Peyer's patch (tissue), 4 donors: ENCODE data around the gene FAM83E. TPM values are rescaled to one million over a fixed set of nuclear protein-coding genes. Genes with fewer than 3 reads are reported as not detected.

Experiments used
- DNase-seq, 3 donors: peaks; one replicate each; pipeline ENCODE4 v3.0.0-alpha.2; 2017 to 2019
- H3K27ac ChIP-seq, 4 donors: fragments of 200-600 bp; sonication (generic); one replicate each; pipeline ENCODE4 v1.5.1; 2016 to 2019
- H3K27me3 ChIP-seq, 2 donors: fragments of 200-600 bp; sonication (generic); one replicate each; pipeline ENCODE4 v1.5.1; 2019
- H3K36me3 ChIP-seq, 3 donors: fragments of 200-600 bp; sonication (generic); one replicate each; pipeline ENCODE4 v1.5.1; 2016 to 2019
- H3K4me1 ChIP-seq, 4 donors: fragments of 200-600 bp; sonication (generic); one replicate each; pipeline ENCODE4 v1.5.1; 2016 to 2019
- H3K4me3 ChIP-seq, 4 donors: fragments of 200-600 bp; sonication (generic); 1 replicate in 3 of 4; 2 replicates in 1 of 4; pipeline ENCODE4 v1.5.1; 2016 to 2019; ENCODE audit warnings: mild to moderate bottlenecking in 1 of 4
- H3K9me3 ChIP-seq, 4 donors: fragments of 200-600 bp; sonication (generic); one replicate each; pipeline ENCODE4 v1.5.1; 2016 to 2019; ENCODE audit warnings: mild to moderate bottlenecking in 1 of 4
- CTCF ChIP-seq, 6 experiments: fragments of 450-650 bp in 4 of 6; fragments of 200-600 bp in 2 of 6; sonication (generic) in 1 of 6; IDR thresholded peaks; one replicate each; pipeline ENCODE4 v1.5.1; 2017 to 2019; ENCODE audit warnings: antibody characterized with exemption in 6 of 6, mild to moderate bottlenecking in 3 of 6, moderate library complexity in 1 of 6
- POLR2A ChIP-seq, 2 donors: fragments of 450-650 bp; IDR thresholded peaks; one replicate each; pipeline ENCODE4 v1.5.1; 2017; ENCODE audit warnings: antibody characterized with exemption in 2 of 2, mild to moderate bottlenecking in 2 of 2, moderate library complexity in 2 of 2
- total RNA-seq, 4 donors: library from RNA; depleted of rRNA; stranded (reverse); fragments of >200 nt; gene quantifications; one replicate each; pipeline ENCODE4 v1.1.0, GENCODE V29; 2016

The FAM83E gene
- total RNA-seq = 100 to 1,000 TPM in 3 of 4 donors, 10 to 100 TPM in 1; 58.6 to 203 (median 130) TPM

- H3K9me3 ChIP-seq = no peaks in the 10 kb centered on the region
- H3K27me3 ChIP-seq = no peaks in the 10 kb centered on the region
- peak in 2 of 3 donors; percentile 95 to 97 for DNase-seq
- H3K4me1 ChIP-seq = peaks cover 4 to 30% (median 11%) of the 10 kb centered on the region in 4 donors
- H3K27ac ChIP-seq = peak within 1 kb of the TSS; percentile 10 to 97 (median 92)
- H3K4me3 ChIP-seq = peak within 1 kb of the TSS in 3 of 4 donors; percentile 30 to 62 (median 56)
- peak in 3 of 6 experiments; percentile 41 to 61 (median 50) for TF ChIP-seq CTCF (IDR thresholded peaks at IDR 0.05)
- peak; percentile 85 to 93 for TF ChIP-seq POLR2A (IDR thresholded peaks at IDR 0.05)
- H3K36me3 ChIP-seq = peaks cover 0 to 34% (median 0%) of the 10 kb centered on the region in 3 donors
These were observed at the start of gene FAM83E for GRCh38 chr19:48614436-48615230. TSS of gene FAM83E (minus strand) at chr19:48615076. CDS start at chr19:48613372, 1,704 bp downstream.

- DNase-seq = no peak
- no peak overlapping the region for H3K4me3 ChIP-seq
- TF ChIP-seq CTCF (IDR thresholded peaks at IDR 0.05) (no peak), POLR2A (IDR thresholded peaks at IDR 0.05) (no peak)
These were observed 49.6 kb upstream of the FAM83E start for GRCh38 chr19:48664476-48664875.

GRCh38 chr19:48663667-48664066, 48.8 kb upstream of the FAM83E start:
- no peaks in the 10 kb centered on the region for H3K9me3 ChIP-seq
- H3K4me1 ChIP-seq = peaks cover 0 to 5% (median 0%) of the 10 kb centered on the region in 4 donors
- no peak overlapping the region for H3K27ac ChIP-seq
- H3K4me3 ChIP-seq = no peak overlapping the region
- no peak for DNase-seq
- H3K36me3 ChIP-seq = no peaks in the 10 kb centered on the region
- TF ChIP-seq POLR2A (IDR thresholded peaks at IDR 0.05) (no peak), CTCF (IDR thresholded peaks at IDR 0.05) (no peak)
- no peaks in the 10 kb centered on the region for H3K27me3 ChIP-seq

More at GRCh38 chr19:48664476-48664875, 49.6 kb upstream of the FAM83E start:
- Histone ChIP-seq H3K9me3 (no peaks in the 10 kb centered on the region), H3K4me1 (peaks cover 0 to 5% (median 0%) of the 10 kb centered on the region in 4 donors), H3K27ac (no peak overlapping the region), H3K27me3 (no peaks in the 10 kb centered on the region), H3K36me3 (no peaks in the 10 kb centered on the region)

- H3K36me3 ChIP-seq = no peaks in the 10 kb centered on the region
- H3K4me1 ChIP-seq = peaks cover 0 to 5% (median 0%) of the 10 kb centered on the region in 4 donors
- H3K27me3 ChIP-seq = no peaks in the 10 kb centered on the region
- DNase-seq = no peak
- H3K9me3 ChIP-seq = no peaks in the 10 kb centered on the region
- TF ChIP-seq POLR2A (IDR thresholded peaks at IDR 0.05) (no peak), CTCF (IDR thresholded peaks at IDR 0.05) (no peak)
- no peak overlapping the region for H3K4me3 ChIP-seq
- no peak overlapping the region for H3K27ac ChIP-seq
These were observed 46.8 kb upstream of the FAM83E start for GRCh38 chr19:48661711-48662090.

- TF ChIP-seq CTCF (IDR thresholded peaks at IDR 0.05) (no peak), POLR2A (IDR thresholded peaks at IDR 0.05) (no peak)
- no peaks in the 10 kb centered on the region for H3K36me3 ChIP-seq
- H3K4me3 ChIP-seq = peak overlapping the region in 1 of 4 donors; percentile 23
- H3K27me3 ChIP-seq = no peaks in the 10 kb centered on the region
- H3K9me3 ChIP-seq = no peaks in the 10 kb centered on the region
- H3K4me1 ChIP-seq = peaks cover 0 to 5% (median 0%) of the 10 kb centered on the region in 4 donors
- DNase-seq = peak; percentile 82 to 93 (median 82)
- peak overlapping the region; percentile 31 to 46 (median 35) for H3K27ac ChIP-seq
These were observed 46.2 kb upstream of the FAM83E start for GRCh38 chr19:48660852-48661710.
